ENCODE data around the gene PZP.

DNA sequence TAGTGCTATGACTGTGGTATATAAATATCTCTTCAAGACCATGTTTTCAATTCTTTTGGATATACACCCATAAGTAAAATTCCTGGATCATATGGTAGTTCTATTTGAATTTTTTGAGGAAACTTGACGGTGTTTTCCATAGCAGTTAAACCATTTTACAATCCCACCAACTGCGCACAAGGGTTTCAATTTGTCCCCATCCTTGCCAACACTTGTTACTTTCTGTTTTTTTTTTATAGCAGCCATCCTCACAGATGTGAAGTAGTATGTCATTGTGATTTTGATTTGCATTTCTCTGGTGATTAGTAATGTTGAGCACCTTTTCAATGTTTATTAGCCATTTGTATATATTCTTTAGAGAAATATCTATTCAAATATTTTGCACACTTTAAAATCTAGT lies 78.0 kb downstream of the PZP start:
- TF ChIP-seq, protein P1, sequence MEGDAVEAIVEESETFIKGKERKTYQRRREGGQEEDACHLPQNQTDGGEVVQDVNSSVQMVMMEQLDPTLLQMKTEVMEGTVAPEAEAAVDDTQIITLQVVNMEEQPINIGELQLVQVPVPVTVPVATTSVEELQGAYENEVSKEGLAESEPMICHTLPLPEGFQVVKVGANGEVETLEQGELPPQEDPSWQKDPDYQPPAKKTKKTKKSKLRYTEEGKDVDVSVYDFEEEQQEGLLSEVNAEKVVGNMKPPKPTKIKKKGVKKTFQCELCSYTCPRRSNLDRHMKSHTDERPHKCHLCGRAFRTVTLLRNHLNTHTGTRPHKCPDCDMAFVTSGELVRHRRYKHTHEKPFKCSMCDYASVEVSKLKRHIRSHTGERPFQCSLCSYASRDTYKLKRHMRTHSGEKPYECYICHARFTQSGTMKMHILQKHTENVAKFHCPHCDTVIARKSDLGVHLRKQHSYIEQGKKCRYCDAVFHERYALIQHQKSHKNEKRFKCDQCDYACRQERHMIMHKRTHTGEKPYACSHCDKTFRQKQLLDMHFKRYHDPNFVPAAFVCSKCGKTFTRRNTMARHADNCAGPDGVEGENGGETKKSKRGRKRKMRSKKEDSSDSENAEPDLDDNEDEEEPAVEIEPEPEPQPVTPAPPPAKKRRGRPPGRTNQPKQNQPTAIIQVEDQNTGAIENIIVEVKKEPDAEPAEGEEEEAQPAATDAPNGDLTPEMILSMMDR (IDR thresholded peaks at IDR 0.05 in 4 of 5, conservative IDR thresholded peaks at IDR 0.05 in 1 of 5), result no peak
- TF ChIP-seq POLR2A (IDR thresholded peaks at IDR 0.05), result no peak

All from gastrocnemius medialis (tissue), 4 donors.